Endothelial cell of umbilical vein (primary cell): ENCODE data around the gene CAMK2D. TPM values are rescaled to one million over a fixed set of nuclear protein-coding genes. Genes with fewer than 3 reads are reported as not detected.

Experiments
- BruUV-seq: library from RNA; stranded (reverse); fragments of 400-500 nt; replicated peaks from 2 replicates; lab custom pipeline; 2021; lab: Mats Ljungman, UMichigan
- CTCF ChIA-PET: fragments of 300-600, 350-600 bp; sonication (Branson Sonifier 250); formaldehyde crosslinking; loops from one replicate; lab custom pipeline; 2021; ENCODE audit warnings: antibody characterized with exemption, inconsistent platforms; lab: Charles Lee
- POLR2A ChIA-PET: fragments of 300-600, 350-600 bp; sonication (Branson Sonifier 250); formaldehyde crosslinking; loops from one replicate; lab custom pipeline; 2021; ENCODE audit warnings: antibody characterized with exemption, inconsistent platforms; lab: Charles Lee
- DNase-seq: peaks from one replicate; pipeline ENCODE4 v3.0.0-alpha.2; 2011; ENCODE audit warnings: low read depth, low spot score
- FAIRE-seq: peaks from 2 replicates; lab custom pipeline; 2011; peaks lifted over from hg19 to GRCh38; lab: Jason Lieb, UNC
- H2AFZ ChIP-seq: 2 replicates; pipeline ENCODE4 v1.6.0; 2012; ENCODE audit warnings: low read depth, low read length, control low read depth, inconsistent platforms
- H3K27ac ChIP-seq: 2 replicates; pipeline ENCODE4 v1.5.1; 2011; ENCODE audit warnings: low read depth, mild to moderate bottlenecking, control low read depth, low read length, moderate library complexity; ENCODE audit not compliant: insufficient read depth
- H3K27me3 ChIP-seq, 2 experiments: 2 replicates each; pipeline versions ENCODE4 v1.6.0 to v1.6.1; 2011; ENCODE audit warnings: low read length in 2 of 2, mixed read lengths in 1 of 2; ENCODE audit not compliant: control insufficient read depth in 2 of 2, insufficient read depth in 2 of 2
- H3K36me3 ChIP-seq, 2 experiments: 2 replicates in 1 of 2; 3 replicates in 1 of 2; pipeline ENCODE4 v1.5.1; 2011; ENCODE audit warnings: low read length in 2 of 2, mild to moderate bottlenecking in 1 of 2, moderate library complexity in 1 of 2; ENCODE audit not compliant: control insufficient read depth in 2 of 2, insufficient read depth in 2 of 2; ENCODE audit errors: extremely low read depth in 1 of 2
- H3K4me1 ChIP-seq: 3 replicates; pipeline ENCODE4 v1.5.1; 2011; ENCODE audit warnings: mild to moderate bottlenecking, low read length; ENCODE audit not compliant: control insufficient read depth, insufficient read depth; ENCODE audit errors: extremely low read depth
- H3K4me2 ChIP-seq: 2 replicates; pipeline ENCODE4 v1.6.1; 2011; ENCODE audit warnings: low read length, control low read depth, mixed read lengths; ENCODE audit not compliant: insufficient read depth
- H3K4me3 ChIP-seq, 3 experiments: fragments of 200-600 bp in 1 of 3; sonication (generic), shearing (Covaris generic) in 1 of 3; replicated peaks in 1 of 3; 2 replicates each; pipeline ENCODE4 v1.5.1; 2011 to 2016; ENCODE audit warnings: control low read depth in 3 of 3, low read length in 3 of 3, mild to moderate bottlenecking in 2 of 3, inconsistent platforms in 1 of 3, low read depth in 1 of 3, moderate library complexity in 1 of 3; ENCODE audit not compliant: insufficient read depth in 1 of 3
- H3K79me2 ChIP-seq: 2 replicates; pipeline ENCODE4 v1.6.0; 2012; ENCODE audit warnings: low read length, inconsistent platforms; ENCODE audit not compliant: control insufficient read depth, insufficient read depth
- H3K9ac ChIP-seq: replicated peaks from 2 replicates; pipeline ENCODE3; 2011; ENCODE audit warnings: low read length, control low read depth; ENCODE audit not compliant: insufficient read depth; ENCODE audit errors: extremely low read depth
- H3K9me1 ChIP-seq: replicated peaks from 3 replicates; pipeline ENCODE4 v1.6.0; 2011; ENCODE audit warnings: mild to moderate bottlenecking, low read length; ENCODE audit not compliant: control insufficient read depth, insufficient read depth; ENCODE audit errors: extremely low read depth
- H3K9me3 ChIP-seq: replicated peaks from 2 replicates; pipeline ENCODE4 v1.5.1; 2012; ENCODE audit warnings: low read length, inconsistent platforms; ENCODE audit not compliant: control insufficient read depth, insufficient read depth
- H4K20me1 ChIP-seq: replicated peaks from 2 replicates; pipeline ENCODE3; 2011; ENCODE audit warnings: mild to moderate bottlenecking, low read length; ENCODE audit not compliant: control insufficient read depth, insufficient read depth; ENCODE audit errors: extremely low read depth
- CTCF ChIP-seq, 2 donors: IDR thresholded peaks; 1 replicate in 1 of 2; 2 replicates in 1 of 2; pipeline ENCODE4 v1.5.1; 2011; ENCODE audit warnings: low read length in 2 of 2, mild to moderate bottlenecking in 2 of 2, moderate library complexity in 2 of 2, control low read depth in 1 of 2, inconsistent platforms in 1 of 2, low read depth in 1 of 2; ENCODE audit not compliant: insufficient read depth in 1 of 2; ENCODE audit errors: extremely low read depth in 1 of 2
- EZH2 ChIP-seq: IDR thresholded peaks from 2 replicates; pipeline ENCODE4 v1.6.1; 2012; ENCODE audit warnings: borderline replicate concordance, low read depth, mild to moderate bottlenecking, moderate library complexity, low read length, inconsistent platforms; ENCODE audit not compliant: severe bottlenecking
- FOS ChIP-seq: IDR thresholded peaks from 2 replicates; pipeline ENCODE4 v1.6.1; 2011; ENCODE audit warnings: mild to moderate bottlenecking, low read length, moderate library complexity, borderline replicate concordance; ENCODE audit not compliant: insufficient read depth
- GATA2 ChIP-seq: IDR thresholded peaks from 2 replicates; pipeline ENCODE4 v1.7.0; 2011; ENCODE audit warnings: low read depth, mild to moderate bottlenecking, moderate library complexity, mixed read lengths, low read length; ENCODE audit not compliant: insufficient read length, insufficient read depth
- JUN ChIP-seq: IDR thresholded peaks from 2 replicates; pipeline ENCODE4 v1.6.1; 2011; ENCODE audit warnings: borderline replicate concordance, low read depth; ENCODE audit not compliant: insufficient read length, insufficient read depth
- MYC ChIP-seq: IDR thresholded peaks from one replicate; pipeline ENCODE4 v1.6.1; 2011; ENCODE audit warnings: mild to moderate bottlenecking, low read depth, low read length
- POLR2A ChIP-seq: IDR thresholded peaks from 2 replicates; pipeline ENCODE4 v1.6.1; 2012; ENCODE audit warnings: low read depth, mild to moderate bottlenecking, control low read depth, low read length
- POLR2AphosphoS5 ChIP-seq: IDR thresholded peaks from 2 replicates; pipeline ENCODE4 v1.6.1; 2012; ENCODE audit warnings: low read depth, mild to moderate bottlenecking, control low read depth, low read length, moderate library complexity; ENCODE audit not compliant: insufficient read depth
- dilution Hi-C: fragments of 300-500 bp; cut with MboI; formaldehyde crosslinking; loops from one replicate; pipeline ENCODE4 v1.15.0; 2019; ENCODE audit warnings: low sequenced_read_pairs; ENCODE audit not compliant: extremely low pct_ligation_motif_present
- intact Hi-C: fragments of 100-400 bp; cut with micrococcal nuclease; formaldehyde crosslinking; loops from one replicate; pipeline ENCODE4 v1.10.0; 2022
- polyA plus RNA-seq, 4 experiments: library from polyadenylated mRNA; depleted of rRNA in 3 of 4; stranded (reverse) in 3 of 4; unstranded in 1 of 4; fragments of >200 nt; gene quantifications; 2 replicates each; pipeline versions ENCODE4 v1.2.1 to v1.2.3, GENCODE V29; 2011 to 2012; ENCODE audit warnings: missing spikeins in 1 of 4
- total RNA-seq: library from RNA; stranded (reverse); gene quantifications from 2 replicates; pipeline ENCODE4 v1.2.3, GENCODE V29; 2021
- TF ChIP-seq, protein P1 (sequence below): IDR thresholded peaks from 2 replicates; pipeline ENCODE4 v1.6.1; 2011; ENCODE audit not compliant: insufficient read depth, insufficient read length

The CAMK2D gene
- total and polyA plus RNA-seq, 2 donors (not counting 3 experiments of a cell fraction or from before 2014, with no cell fraction given) = 10.4 to 30.7 TPM

GRCh38 chr4:113638562-113638832 lies 123.0 kb downstream of the CAMK2D start:
- POLR2A ChIA-PET = no interaction called here
- no peaks in the 10 kb centered on the region for H3K79me2 ChIP-seq

GRCh38 chr4:113637823-113638561 lies 123.5 kb downstream of the CAMK2D start:
- Histone ChIP-seq H2AFZ (no peak overlapping the region), H3K9me3 (no peaks in the 10 kb centered on the region), H3K9ac (no peak overlapping the region), H3K79me2 (no peaks in the 10 kb centered on the region), H3K36me3 (no peaks in the 10 kb centered on the region), H4K20me1 (peaks cover 2% of the 10 kb centered on the region), H3K27ac (no peak overlapping the region), H3K4me2 (no peak overlapping the region), H3K4me3 (no peak overlapping the region), H3K4me1 (peaks cover 3% of the 10 kb centered on the region), H3K27me3 (no peaks in the 10 kb centered on the region), H3K9me1 (no peaks in the 10 kb centered on the region)
- dilution Hi-C loops (no loop called here), intact Hi-C loops (no loop called here)
- BruUV-seq = no TSS peak
- no peak for DNase-seq
- FAIRE-seq = no peak
- no peak for TF ChIP-seq MYC
- TF ChIP-seq GATA2 = no peak
- TF ChIP-seq JUN = no peak
- no peak for TF ChIP-seq CTCF (IDR thresholded peaks at IDR 0.05; ENCODE audit: extremely low read depth in 1 of 2, insufficient read depth in 1 of 2, low read depth in 1 of 2, low read length in 2 of 2)
- no peak for TF ChIP-seq EZH2
- no peak for TF ChIP-seq FOS
- no peak for TF ChIP-seq POLR2A
- TF ChIP-seq, protein P1, sequence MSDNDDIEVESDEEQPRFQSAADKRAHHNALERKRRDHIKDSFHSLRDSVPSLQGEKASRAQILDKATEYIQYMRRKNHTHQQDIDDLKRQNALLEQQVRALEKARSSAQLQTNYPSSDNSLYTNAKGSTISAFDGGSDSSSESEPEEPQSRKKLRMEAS = no peak
- no peak for TF ChIP-seq POLR2AphosphoS5
- ChIA-PET CTCF (interaction anchor here (1.0 to 1.4 kb wide), 3 partner anchors 40 to 243 kb away, joined by 3 to 9 read pairs (median 3); no protein-coding TSS in a partner anchor), POLR2A (no interaction called here)

More at GRCh38 chr4:113638562-113638832, 123.0 kb downstream of the CAMK2D start:
- H3K27me3 ChIP-seq = no peaks in the 10 kb centered on the region
- FAIRE-seq = no peak
- no peak overlapping the region for H3K9ac ChIP-seq
- intact Hi-C loops = no loop called here
- DNase-seq = no peak
- no peaks in the 10 kb centered on the region for H3K9me3 ChIP-seq
- H3K4me2 ChIP-seq = no peak overlapping the region
- H4K20me1 ChIP-seq = peaks cover 2% of the 10 kb centered on the region
- no peaks in the 10 kb centered on the region for H3K36me3 ChIP-seq
- CTCF ChIA-PET = interaction anchor here (1.0 to 1.4 kb wide), 3 partner anchors 39 to 244 kb away, joined by 3 to 9 read pairs (median 3); no protein-coding TSS in a partner anchor
- no peaks in the 10 kb centered on the region for H3K9me1 ChIP-seq
- H2AFZ ChIP-seq = no peak overlapping the region
- H3K4me1 ChIP-seq = peaks cover 3% of the 10 kb centered on the region
- no peak overlapping the region for H3K27ac ChIP-seq
- TF ChIP-seq EZH2 = no peak
- no TSS peak for BruUV-seq
- dilution Hi-C loops = no loop called here
- H3K4me3 ChIP-seq = no peak overlapping the region
